22Rv1 (cell line): ENCODE data around the gene ANKS1B.

Experiments used
- H3K27ac ChIP-seq: fragments of 450-650 bp; 2 replicates; pipeline ENCODE4 v1.5.1; 2017
- CTCF ChIP-seq: fragments of 450-650 bp; IDR thresholded peaks from 2 replicates; pipeline ENCODE4 v1.5.1; 2017; ENCODE audit warnings: mild to moderate bottlenecking
- ZFX ChIP-seq: fragments of 450-650 bp; IDR thresholded peaks from 2 replicates; pipeline ENCODE4 v1.6.1; 2017; ENCODE audit warnings: antibody characterized with exemption, borderline replicate concordance

ANKS1B gene

GRCh38 chr12:99110212-99110611 lies 874.5 kb downstream of the ANKS1B start:
- no peak for TF ChIP-seq ZFX
- TF ChIP-seq CTCF: no peak

GRCh38 chr12:99108924-99109323 lies 875.8 kb downstream of the ANKS1B start:
- TF ChIP-seq ZFX (no peak), CTCF (no peak)
- no peak overlapping the region for H3K27ac ChIP-seq

More at GRCh38 chr12:99110212-99110611, 874.5 kb downstream of the ANKS1B start:
- H3K27ac ChIP-seq: no peak overlapping the region

- TF ChIP-seq CTCF (no peak), ZFX (no peak)
- no peak overlapping the region for H3K27ac ChIP-seq
Observed at GRCh38 chr12:99099786-99100185, 885.0 kb downstream of the ANKS1B start.

- no peak for TF ChIP-seq CTCF
- no peak for TF ChIP-seq ZFX
Observed at GRCh38 chr12:99097171-99097570, 887.6 kb downstream of the ANKS1B start.

GRCh38 chr12:99093166-99093565 lies 891.6 kb downstream of the ANKS1B start:
- no peak overlapping the region for H3K27ac ChIP-seq
- TF ChIP-seq CTCF: no peak
- no peak for TF ChIP-seq ZFX

More at GRCh38 chr12:99097171-99097570, 887.6 kb downstream of the ANKS1B start:
- H3K27ac ChIP-seq: no peak overlapping the region

- no peak for TF ChIP-seq ZFX
Observed at GRCh38 chr12:99092100-99092851, 892.5 kb downstream of the ANKS1B start.

GRCh38 chr12:99087278-99087677 lies 897.5 kb downstream of the ANKS1B start:
- TF ChIP-seq CTCF: no peak
- no peak for TF ChIP-seq ZFX
- H3K27ac ChIP-seq: no peak overlapping the region

More at GRCh38 chr12:99092100-99092851, 892.5 kb downstream of the ANKS1B start:
- H3K27ac ChIP-seq: no peak overlapping the region

GRCh38 chr12:99079811-99080210 lies 904.9 kb downstream of the ANKS1B start:
- TF ChIP-seq CTCF: no peak
- no peak for TF ChIP-seq ZFX

More at GRCh38 chr12:99079811-99080210, 904.9 kb downstream of the ANKS1B start:
- no peak overlapping the region for H3K27ac ChIP-seq
